Ishikawa (cell line): Measurements from ENCODE around the gene HAGHL.
A peak's percentile ranks its signal among the peaks of the same experiment; 100 is the strongest.

Experiments used
- CEBPB ChIP-seq: IDR thresholded peaks from 2 replicates; pipeline ENCODE4 v1.6.1; 2012
- CREB1 ChIP-seq: IDR thresholded peaks from 2 replicates; pipeline ENCODE4 v1.6.1; 2012; ENCODE audit warnings: low read depth
- EGR1 ChIP-seq: IDR thresholded peaks from 2 replicates; pipeline ENCODE4 v1.6.1; 2012
- EP300 ChIP-seq: IDR thresholded peaks from 2 replicates; pipeline ENCODE4 v1.6.1; 2012; ENCODE audit warnings: borderline replicate concordance
- FOXM1 ChIP-seq: IDR thresholded peaks from 2 replicates; pipeline ENCODE4 v1.6.1; 2012; ENCODE audit warnings: low read depth, borderline replicate concordance
- NFIC ChIP-seq: IDR thresholded peaks from 2 replicates; pipeline ENCODE4 v1.6.1; 2012
- RAD21 ChIP-seq: IDR thresholded peaks from 2 replicates; pipeline ENCODE4 v1.6.1; 2012; ENCODE audit warnings: low read depth
- REST ChIP-seq: IDR thresholded peaks from 2 replicates; pipeline ENCODE4 v1.6.1; 2012; ENCODE audit warnings: low read depth, mild to moderate bottlenecking
- TAF1 ChIP-seq: IDR thresholded peaks from 2 replicates; pipeline ENCODE4 v1.6.1; 2012; ENCODE audit warnings: low read depth, mild to moderate bottlenecking
- TCF12 ChIP-seq: IDR thresholded peaks from 2 replicates; pipeline ENCODE4 v1.6.1; 2012; ENCODE audit warnings: low read depth
- TEAD4 ChIP-seq: IDR thresholded peaks from 2 replicates; pipeline ENCODE4 v1.6.1; 2012
- YY1 ChIP-seq: IDR thresholded peaks from 2 replicates; pipeline ENCODE4 v1.6.1; 2012; ENCODE audit warnings: low read depth
- ZBTB7A ChIP-seq: IDR thresholded peaks from 2 replicates; pipeline ENCODE4 v1.6.1; 2012; ENCODE audit warnings: low read depth
- TF ChIP-seq, protein P1 (sequence below): IDR thresholded peaks from 2 replicates; pipeline ENCODE4 v1.6.1; 2012
- TF ChIP-seq, protein P2 (sequence below): IDR thresholded peaks from 2 replicates; pipeline ENCODE4 v1.6.1; 2012

Gene HAGHL

DNA sequence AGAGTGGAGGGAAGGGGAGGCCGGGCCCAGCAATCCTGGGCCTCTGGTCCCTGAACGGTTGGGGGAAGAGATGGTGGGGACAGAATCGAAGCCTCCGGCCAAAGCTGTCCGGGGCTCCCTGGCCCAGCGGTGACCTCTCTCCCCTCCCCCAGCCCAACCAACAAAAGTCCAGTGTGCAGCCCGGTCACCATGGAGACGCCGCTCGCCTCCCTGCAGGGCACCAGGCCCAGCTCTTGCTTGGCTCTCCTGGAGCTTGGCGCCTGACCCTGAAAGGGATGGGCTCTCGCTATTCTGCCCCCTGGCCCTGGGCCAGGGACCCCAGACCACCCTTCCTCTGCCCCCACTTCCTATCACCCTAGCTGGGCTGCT is 10.7 kb upstream of the HAGHL start:
- TF ChIP-seq NFIC (peak; percentile 18; the same call in 1 of the 2 replicates), YY1 (no peak), TAF1 (no peak), ZBTB7A (0 out of 2 replicates have a peak, but pooled peaks have one; percentile 31), CREB1 (no peak)

DNA sequence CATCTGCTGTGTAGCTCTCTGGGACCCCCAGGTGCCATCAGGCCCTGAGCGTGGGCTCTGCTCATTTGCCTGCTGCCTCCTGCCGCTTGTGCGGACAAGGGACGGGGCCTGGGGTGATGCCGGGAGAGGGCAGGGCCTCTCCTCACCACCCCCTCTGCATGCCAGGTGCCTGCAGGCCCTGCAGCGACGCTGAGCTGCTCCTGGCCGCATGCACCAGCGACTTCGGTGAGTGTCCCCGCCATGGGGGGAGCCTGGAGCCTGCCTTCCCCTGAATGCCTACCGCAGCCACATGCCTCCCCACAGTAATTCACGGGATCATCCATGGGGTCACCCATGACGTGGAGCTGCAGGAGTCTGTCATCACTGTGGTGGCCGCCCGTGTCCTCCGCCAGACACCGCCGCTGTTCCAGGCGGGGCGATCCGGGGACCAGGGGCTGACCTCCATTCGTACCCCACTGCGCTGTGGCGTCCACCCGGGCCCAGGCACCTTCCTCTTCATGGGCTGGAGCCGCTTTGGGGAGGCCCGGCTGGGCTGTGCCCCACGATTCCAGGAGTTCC is 10.1 kb upstream of the HAGHL start:
- no peak for TF ChIP-seq TAF1
- no peak for TF ChIP-seq TEAD4
- TF ChIP-seq YY1: no peak
- TF ChIP-seq ZBTB7A: no peak
- TF ChIP-seq REST: no peak
- no peak for TF ChIP-seq CEBPB
- no peak for TF ChIP-seq FOXM1
- no peak for TF ChIP-seq EGR1
- no peak for TF ChIP-seq RAD21
- TF ChIP-seq, protein P1, sequence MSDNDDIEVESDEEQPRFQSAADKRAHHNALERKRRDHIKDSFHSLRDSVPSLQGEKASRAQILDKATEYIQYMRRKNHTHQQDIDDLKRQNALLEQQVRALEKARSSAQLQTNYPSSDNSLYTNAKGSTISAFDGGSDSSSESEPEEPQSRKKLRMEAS: no peak
- no peak for TF ChIP-seq EP300
- TF ChIP-seq TCF12: no peak
- TF ChIP-seq CREB1: no peak
- TF ChIP-seq, protein P2, sequence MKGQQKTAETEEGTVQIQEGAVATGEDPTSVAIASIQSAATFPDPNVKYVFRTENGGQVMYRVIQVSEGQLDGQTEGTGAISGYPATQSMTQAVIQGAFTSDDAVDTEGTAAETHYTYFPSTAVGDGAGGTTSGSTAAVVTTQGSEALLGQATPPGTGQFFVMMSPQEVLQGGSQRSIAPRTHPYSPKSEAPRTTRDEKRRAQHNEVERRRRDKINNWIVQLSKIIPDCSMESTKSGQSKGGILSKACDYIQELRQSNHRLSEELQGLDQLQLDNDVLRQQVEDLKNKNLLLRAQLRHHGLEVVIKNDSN: no peak
- TF ChIP-seq NFIC: no peak

GRCh38 chr16:717450-718245 is 9.3 kb upstream of the HAGHL start:
- TF ChIP-seq NFIC (no peak), REST (no peak), ZBTB7A (no peak), TCF12 (no peak), CREB1 (no peak)
- TF ChIP-seq, protein P1: no peak

GRCh38 chr16:718389-718788 is 8.5 kb upstream of the HAGHL start:
- TF ChIP-seq, protein P1: no peak
- TF ChIP-seq, protein P2: no peak
- TF ChIP-seq TEAD4 (no peak), REST (no peak), CEBPB (no peak), ZBTB7A (no peak), EP300 (no peak), EGR1 (no peak), NFIC (no peak), FOXM1 (no peak)
